NCI-H1092 (cell line): ENCODE data around the gene NUP93.

Experiments used
- DNase-seq: peaks from one replicate; lab custom pipeline; 2025; lab: John Stamatoyannopoulos, UW

NUP93 gene

GRCh38 chr16:56743840-56744239 lies 13.9 kb downstream of the NUP93 start:
- no peak for DNase-seq

- no peak for DNase-seq
Observed at GRCh38 chr16:56744996-56745640, 15.2 kb downstream of the NUP93 start.

- no peak for DNase-seq
Observed at GRCh38 chr16:56747486-56748045, 17.6 kb downstream of the NUP93 start.

- DNase-seq = no peak
Observed at GRCh38 chr16:56748191-56748590, 18.3 kb downstream of the NUP93 start.

GRCh38 chr16:56748826-56749225 lies 18.9 kb downstream of the NUP93 start:
- no peak for DNase-seq

- DNase-seq = no peak
Observed at GRCh38 chr16:56749672-56750491, 20.0 kb downstream of the NUP93 start.

- no peak for DNase-seq
Observed at GRCh38 chr16:56753410-56753809, 23.5 kb downstream of the NUP93 start.

- DNase-seq = no peak
Observed at GRCh38 chr16:56755038-56755437, 25.1 kb downstream of the NUP93 start.

GRCh38 chr16:56758432-56758831 lies 28.5 kb downstream of the NUP93 start:
- DNase-seq = no peak

GRCh38 chr16:56758930-56759329 lies 29.0 kb downstream of the NUP93 start:
- DNase-seq = no peak

GRCh38 chr16:56763291-56763916 lies 33.5 kb downstream of the NUP93 start:
- DNase-seq = no peak

- DNase-seq = no peak
Observed at GRCh38 chr16:56764835-56765234, 34.9 kb downstream of the NUP93 start.

- DNase-seq = no peak
Observed at GRCh38 chr16:56765949-56766348, 36.0 kb downstream of the NUP93 start.

GRCh38 chr16:56767024-56767423 lies 37.1 kb downstream of the NUP93 start:
- DNase-seq = no peak

GRCh38 chr16:56769677-56770076 lies 39.7 kb downstream of the NUP93 start:
- DNase-seq = no peak

GRCh38 chr16:56771558-56772279 lies 41.8 kb downstream of the NUP93 start:
- DNase-seq = no peak

GRCh38 chr16:56773532-56773931 lies 43.6 kb downstream of the NUP93 start:
- DNase-seq = no peak

GRCh38 chr16:56774016-56774680 lies 44.2 kb downstream of the NUP93 start:
- DNase-seq = no peak

GRCh38 chr16:56775162-56775561 lies 45.2 kb downstream of the NUP93 start:
- DNase-seq = no peak

- peak; percentile 16 for DNase-seq
Observed at GRCh38 chr16:56776562-56776961, 46.6 kb downstream of the NUP93 start.

GRCh38 chr16:56777001-56777400 lies 47.1 kb downstream of the NUP93 start:
- no peak for DNase-seq

- DNase-seq = no peak
Observed at GRCh38 chr16:56777482-56777881, 47.6 kb downstream of the NUP93 start.
